Medulla oblongata (tissue), 1 donor: Measurements from ENCODE around the gene MAJIN.
"Not testable (repeated sequence)": the region's sequence is repeated elsewhere in the genome, so short reads cannot be mapped to it uniquely, and the experiment has no call there.

ENCODE experiments used
- DNase-seq: peaks from one replicate; pipeline ENCODE4 v3.0.0-alpha.2; 2015; ENCODE audit errors: extremely low spot score

MAJIN gene, protein sequence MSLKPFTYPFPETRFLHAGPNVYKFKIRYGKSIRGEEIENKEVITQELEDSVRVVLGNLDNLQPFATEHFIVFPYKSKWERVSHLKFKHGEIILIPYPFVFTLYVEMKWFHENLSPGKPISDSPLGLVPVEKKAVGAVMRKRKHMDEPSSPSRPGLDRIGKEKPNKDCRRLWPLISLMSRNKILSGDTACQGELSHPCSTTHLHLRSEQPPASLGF

DNA sequence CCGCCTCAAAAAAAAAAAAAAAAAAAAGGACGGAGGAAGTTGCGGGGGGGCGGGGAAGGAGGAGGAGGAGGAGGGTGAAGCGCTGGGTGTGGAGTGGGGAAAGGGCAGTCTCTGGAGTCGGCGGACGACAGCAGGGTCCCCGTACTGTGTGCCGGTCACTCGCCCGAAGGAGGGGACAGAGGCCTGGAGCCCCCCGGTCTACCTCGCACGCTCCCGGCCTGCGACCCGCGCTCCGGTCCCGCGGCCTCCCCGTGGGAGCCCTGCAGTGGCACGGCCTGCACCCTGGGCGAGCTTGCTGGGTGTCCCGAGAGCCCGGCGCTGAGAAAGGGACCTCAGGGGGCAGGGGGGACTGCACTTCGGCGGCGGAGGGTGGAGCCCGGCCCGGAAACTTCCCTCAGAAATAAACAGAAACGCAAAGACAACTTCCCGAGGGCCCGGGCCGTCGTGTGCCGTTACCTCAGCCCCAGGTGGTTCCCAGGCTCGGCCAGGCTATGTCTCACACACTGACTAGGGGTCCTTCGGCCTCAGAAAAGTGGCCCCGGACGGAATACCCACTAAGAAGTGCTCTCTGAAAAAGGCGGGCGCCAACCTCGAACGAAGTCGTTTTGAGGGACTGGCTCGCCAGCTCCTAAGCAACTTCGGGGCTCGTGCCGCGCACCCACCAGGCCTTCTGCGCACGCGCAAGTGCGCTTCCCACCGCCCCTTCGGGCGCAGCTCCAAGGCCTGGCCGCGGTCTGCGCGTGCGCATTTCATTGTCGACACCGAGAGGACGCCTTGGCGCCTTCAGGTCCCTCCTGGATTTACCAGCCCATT lies at the start of gene MAJIN:
Gene MAJIN, minus strand, starts transcription at position 688 of the 813 bp plus-strand sequence. CDS start 12,703 bp downstream, outside the sequence.
- DNase-seq, result peak; percentile 68

DNA sequence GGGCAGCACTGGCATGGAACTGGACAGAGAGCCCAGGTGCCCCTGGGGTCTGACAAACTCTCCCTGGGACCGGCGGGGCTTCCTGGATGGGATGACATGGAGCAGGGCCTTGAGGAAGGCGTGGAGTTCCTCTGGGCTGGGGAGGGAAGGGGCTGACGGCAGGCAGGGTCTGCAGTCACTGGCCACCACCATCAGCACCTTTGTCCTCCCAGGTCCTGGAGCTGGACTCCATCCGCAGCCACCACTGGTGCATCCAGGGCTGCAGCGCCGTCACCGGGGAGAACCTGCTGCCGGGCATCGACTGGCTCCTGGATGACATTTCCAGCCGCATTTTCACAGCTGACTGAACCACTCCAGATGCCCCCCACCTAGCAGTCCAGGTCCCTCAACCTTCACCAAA lies 49.6 kb upstream of the MAJIN start:
- no peak for DNase-seq

DNA sequence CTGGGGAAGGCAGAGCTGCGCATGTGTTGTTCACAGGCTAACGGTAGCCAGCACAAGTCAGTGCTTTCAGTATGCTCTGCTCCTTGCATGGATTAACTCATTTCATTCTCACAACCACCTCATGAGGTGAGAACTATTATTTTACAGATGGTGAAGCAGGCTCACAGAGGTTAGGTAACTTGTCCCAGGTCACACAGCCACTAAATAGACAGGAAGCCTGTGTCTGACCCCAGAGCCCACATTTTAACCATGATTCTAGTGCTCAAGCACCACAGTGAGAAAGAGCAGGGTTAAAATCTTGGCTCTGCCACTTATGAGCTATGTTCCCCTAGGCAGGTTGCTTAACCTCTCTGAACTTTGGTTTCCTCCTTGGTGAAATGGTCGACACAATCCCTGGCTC lies 49.1 kb upstream of the MAJIN start:
- no peak for DNase-seq

DNA sequence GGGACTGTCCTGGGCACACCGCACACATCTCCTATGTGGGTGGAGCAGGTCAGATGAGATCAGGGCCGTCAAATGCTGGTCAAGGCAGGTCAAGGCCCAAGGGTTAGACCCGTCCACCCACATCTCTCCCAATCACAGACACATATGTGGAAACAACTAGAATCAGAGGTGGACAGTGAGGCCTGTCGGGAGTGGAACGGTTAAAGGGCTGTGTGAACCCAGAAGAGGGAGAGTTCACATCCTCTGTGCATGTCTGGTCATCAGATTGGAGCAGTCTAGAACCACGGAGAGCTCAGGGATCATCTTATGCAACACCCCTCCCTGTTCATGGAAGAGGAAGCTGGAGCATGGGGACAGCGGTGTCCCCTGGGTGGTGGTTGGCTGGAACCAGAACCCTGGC lies 47.9 kb upstream of the MAJIN start:
- no peak for DNase-seq

DNA sequence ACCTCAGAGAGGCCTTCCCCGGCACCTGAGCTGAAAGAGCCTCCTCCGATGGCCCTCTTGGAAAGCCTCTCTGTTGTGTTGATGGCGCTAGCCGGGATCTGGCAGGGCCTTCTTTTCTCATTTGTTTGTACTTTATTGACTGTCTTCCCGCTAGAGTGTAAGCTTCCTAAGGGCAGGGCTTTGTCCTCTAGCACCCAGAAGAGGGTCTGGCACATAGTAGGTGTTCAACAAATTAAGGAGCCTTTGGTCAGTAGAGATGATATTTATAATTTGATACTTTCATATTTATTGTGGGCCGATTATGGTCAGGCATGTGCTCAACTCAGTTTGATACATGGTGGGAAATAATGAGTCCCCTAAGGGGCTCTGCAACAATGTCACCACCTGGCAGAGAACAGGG lies 46.0 kb upstream of the MAJIN start:
- DNase-seq, result no peak

DNA sequence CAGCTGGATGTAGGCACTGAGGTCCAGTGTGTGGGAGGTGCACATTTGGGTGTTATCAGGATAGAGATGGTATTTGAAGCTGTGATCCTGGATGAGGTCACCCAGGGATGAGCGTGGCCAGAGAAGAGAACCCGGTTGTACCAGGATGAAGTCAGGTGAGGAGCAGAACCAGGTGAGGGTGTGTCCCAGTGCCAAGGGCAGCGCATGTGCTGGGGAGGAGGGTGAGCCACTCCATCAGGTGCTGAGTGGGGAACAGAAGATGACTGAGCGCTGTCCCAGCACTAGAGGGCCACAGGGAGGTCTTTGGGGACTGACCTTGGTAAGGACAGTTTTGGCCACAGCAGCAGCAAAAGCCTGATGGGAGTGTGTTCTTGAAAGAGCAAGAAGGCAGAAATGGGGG lies 44.8 kb upstream of the MAJIN start:
- no peak for DNase-seq

DNA sequence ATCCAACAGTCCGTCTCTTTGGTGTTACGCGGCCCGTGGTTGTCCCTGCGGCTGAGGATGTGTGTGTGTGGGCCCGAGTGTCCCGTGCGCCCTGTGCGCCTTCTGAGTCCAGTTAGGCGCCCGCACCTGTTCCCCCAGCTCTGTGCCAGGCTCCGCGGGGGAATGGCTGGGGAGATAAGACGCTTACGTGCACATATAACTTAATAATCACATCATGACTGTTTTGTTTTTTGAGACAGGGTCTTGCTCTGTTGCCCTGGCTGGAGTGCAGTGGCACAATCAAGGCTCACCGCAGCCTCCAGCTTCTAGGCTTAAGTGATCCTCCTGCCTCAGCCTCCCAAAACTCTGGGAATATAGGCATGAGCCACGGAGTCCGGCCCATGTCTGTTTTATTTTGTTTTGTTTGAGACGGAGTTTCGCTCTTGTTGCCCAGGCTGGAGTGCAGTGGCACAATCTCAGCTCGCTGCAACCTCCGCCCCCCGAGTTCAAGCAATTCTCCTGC lies 42.9 kb upstream of the MAJIN start:
- no peak for DNase-seq

- peak; percentile 94 for DNase-seq
Measured at GRCh38 chr11:65013888-65014725, 42.2 kb upstream of the MAJIN start, which contains the start of gene ARL2. Gene ARL2 (plus strand): TSS chr11:65014160. CDS start chr11:65014208, 48 bp downstream.

DNA sequence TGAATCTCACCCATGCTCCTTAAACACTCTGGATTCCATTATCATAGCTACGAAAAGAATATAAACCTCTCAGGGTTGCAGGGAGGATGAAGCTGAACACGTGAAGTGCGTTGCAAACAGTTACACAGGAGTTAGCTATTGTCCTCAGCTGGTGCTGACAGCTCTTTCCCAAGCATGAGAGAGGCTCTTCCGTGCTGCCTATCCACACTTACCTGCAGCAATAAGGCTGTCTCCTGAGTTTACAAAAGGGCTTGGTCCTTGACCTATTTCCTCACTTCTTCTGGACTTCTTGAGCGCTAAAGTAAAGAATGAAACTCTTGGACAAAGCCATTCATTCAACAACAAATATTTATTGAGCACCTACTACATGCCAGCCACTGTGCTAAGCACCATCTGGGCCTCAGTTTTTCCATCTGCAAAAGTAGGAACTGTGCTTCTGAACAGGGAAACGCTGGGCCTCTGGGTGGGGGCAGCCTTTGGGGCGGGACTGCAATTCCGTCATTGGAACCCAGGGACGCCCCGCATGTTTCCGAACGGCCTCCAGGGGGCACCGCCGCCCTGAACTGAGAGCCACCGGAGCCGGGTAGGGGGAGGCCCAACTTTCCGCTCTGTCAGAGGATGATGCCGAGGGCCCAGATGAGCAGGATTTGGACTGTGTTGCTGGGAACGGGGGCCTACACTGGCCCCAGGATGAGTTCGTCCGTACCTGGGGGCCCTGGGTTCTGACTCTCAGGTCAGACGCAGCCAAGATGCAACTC lies 41.4 kb upstream of the MAJIN start:
- DNase-seq, result peak; percentile 93

DNA sequence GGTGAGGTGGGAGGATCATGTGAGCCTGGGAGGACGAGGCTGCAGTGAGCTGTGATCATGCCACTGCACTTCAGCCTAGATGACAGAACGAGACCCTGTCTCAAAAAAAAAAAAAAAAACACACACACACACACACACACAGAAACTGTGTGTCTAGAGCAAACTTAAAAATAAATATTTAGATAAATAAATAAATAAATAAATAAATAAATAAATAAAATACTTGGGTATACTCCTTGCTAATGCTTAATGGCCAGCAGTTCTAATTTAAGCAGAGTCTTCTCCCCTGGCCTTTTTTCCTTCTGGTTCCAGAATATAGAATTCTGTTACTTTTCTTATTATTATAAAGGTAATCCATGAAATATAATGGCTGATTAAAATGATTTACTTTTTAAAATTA lies 37.0 kb upstream of the MAJIN start:
- no peak for DNase-seq

GRCh38 chr11:65008016-65008415 lies 36.1 kb upstream of the MAJIN start:
- DNase-seq, result no peak

- DNase-seq, result not testable (repeated sequence)
Measured at GRCh38 chr11:65003968-65004367, 32.1 kb upstream of the MAJIN start.

GRCh38 chr11:65003282-65003681 lies 31.4 kb upstream of the MAJIN start:
- DNase-seq, result no peak

- no peak for DNase-seq
Measured at GRCh38 chr11:65002706-65003105, 30.8 kb upstream of the MAJIN start.

DNA sequence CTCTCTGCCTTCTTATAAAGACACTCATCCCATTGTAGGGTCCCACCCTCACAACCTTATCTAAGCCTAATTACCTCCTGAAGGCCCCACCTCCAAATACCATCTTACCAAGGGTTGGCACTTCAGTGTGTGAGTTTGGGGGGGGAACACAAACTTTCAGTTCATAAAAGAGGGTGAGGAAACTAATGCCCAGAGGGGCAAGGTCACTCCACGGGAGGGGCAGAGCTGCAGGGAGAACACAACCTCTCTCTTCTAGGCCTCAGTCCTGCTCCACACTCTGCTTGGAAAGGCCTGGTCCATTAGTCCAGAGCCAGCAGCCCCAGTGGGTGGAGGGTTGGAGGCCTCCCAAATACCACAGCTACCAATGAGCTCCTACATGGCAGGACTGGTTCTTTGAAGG lies 27.6 kb upstream of the MAJIN start:
- no peak for DNase-seq

DNA sequence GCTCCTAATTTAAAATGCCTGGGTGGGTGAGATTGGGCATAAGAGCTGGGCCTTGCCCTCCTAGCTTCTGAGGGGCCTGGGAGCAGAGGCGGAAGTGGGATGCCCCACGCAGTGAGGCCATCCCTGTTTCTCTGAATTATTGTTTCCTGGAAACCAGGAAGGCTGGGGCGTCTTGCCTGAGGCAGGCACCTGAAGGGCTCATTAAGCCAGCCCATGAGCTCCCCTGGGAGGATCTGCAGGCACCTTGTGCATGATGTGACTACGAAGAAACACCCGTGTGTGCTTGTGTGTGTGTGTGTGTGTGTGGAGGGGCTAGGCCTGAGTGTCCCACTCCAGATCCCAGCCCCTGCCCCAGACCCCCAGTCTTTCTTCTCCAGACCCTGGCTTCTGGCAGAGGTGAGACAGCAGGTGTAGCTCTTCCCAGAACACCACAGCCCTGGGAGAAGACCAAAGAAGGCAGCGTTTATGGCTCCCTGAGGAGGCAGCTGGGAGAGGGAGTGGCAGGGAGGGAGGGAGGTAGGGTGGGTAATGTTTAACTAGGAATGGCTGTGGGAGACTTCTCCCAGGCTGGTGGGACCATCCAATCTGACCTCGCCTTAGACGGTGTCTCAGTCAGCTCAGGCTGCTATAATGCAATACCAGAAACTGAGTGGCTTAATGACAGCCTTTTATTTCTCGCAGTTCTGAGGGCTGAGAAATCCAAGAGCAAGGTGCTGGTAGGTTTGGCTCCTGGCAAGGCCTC lies 27.0 kb upstream of the MAJIN start:
- DNase-seq, result no peak

GRCh38 chr11:64998141-64998540 lies 26.2 kb upstream of the MAJIN start:
- no peak for DNase-seq

- DNase-seq, result peak; percentile 90
Measured at GRCh38 chr11:64996710-64997380, 24.9 kb upstream of the MAJIN start, which contains the start of gene BATF2. Gene BATF2 (minus strand): TSS chr11:64996971. CDS start chr11:64996914, 57 bp downstream.

- no peak for DNase-seq
Measured at GRCh38 chr11:64996327-64996709, 24.4 kb upstream of the MAJIN start.

- no peak for DNase-seq
Measured at GRCh38 chr11:64994318-64994717, 22.4 kb upstream of the MAJIN start.
